UCSD-AML1 (cell line): ENCODE results near the gene PLEKHM2.

Experiments used
- DNase-seq: peaks from one replicate; lab custom pipeline; 2025; ENCODE audit not compliant: unreplicated experiment; lab: John Stamatoyannopoulos, UW

Gene PLEKHM2

GRCh38 chr1:15674386-15675159 is 9.5 kb upstream of the PLEKHM2 start:
- DNase-seq: no peak

DNA sequence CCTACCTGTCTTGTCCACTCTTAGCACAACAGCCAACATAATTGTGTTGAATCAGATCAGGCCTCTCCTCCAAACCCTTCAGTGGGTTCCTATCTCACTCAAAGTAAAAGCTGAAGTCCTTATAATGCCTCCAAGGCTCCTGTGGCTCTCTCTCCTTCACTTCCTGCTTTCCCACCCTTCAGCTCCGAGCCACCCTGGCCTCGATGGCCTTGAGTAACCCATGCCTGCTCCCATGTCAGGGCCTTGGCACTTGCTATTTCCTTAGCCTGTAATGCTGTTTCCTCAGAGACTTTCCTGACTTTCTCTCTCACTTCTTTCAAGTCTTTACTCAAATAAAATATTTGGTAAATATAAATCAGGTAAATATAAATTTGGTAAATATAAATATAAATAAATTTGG is 8.1 kb upstream of the PLEKHM2 start:
- DNase-seq: no peak

DNA sequence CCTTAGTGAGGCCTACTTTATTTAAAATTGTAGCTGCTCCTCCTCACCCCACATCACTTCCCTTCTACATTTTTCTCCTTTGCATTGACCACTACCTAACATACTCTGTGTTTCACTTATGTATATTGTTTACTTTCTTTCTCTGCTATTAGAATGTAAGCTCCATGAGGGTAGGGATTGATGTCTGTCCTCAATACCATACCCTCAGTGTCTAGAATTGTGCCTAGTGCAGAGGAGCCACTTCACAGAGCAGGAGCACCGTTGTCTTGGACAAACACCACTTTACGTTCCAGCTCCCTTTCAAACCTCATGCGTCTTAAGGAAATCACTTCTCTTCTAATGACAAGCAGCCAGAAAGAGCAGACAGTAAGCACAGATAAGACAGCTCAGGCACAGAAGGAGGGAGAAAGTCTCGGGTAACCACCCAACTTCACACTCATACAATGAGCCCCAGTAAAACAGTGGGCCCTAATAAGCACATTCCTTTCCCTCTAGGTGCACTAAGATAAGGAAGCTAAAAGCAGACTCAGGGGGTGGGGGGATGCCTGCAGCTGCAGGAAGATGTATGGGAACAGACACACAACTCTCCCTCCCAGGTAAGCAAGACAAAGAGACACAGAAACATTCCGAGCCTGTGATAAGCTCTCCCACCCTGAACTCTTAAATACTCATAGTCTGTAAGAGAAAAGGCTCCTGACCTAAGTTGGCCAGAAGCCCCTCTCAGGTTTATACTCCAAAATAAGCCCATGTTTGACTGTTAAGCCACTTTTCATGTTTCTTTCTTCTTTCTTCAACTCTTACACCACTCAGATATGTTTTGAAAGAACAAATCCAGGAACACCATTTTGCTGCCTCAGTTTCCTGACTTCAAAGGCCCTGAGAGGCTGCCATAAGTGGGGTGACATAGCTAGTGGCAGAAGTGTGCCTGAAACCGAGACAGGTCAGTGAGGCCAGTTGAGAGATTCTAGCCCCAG is 7.1 kb upstream of the PLEKHM2 start:
- no peak for DNase-seq

DNA sequence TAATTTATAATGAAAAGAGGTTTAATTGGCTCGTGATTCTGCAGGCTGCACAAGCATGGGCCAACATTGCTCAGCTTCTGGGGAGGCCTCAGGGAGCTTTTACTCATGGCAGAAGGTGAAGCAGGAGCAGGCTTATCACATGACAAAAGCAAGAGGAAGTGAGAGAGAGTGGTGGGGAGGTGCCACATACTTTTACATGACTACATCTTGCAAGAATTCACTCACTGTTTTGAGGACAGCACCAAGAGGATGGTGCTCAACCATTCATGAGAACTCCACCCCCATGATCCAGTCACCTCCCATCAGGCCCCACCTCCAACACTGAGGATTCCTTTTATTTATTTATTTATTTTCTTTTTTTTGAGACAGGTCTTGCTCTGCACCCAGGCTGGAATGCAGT is 5.5 kb upstream of the PLEKHM2 start:
- no peak for DNase-seq

- no peak for DNase-seq
These were observed 4.0 kb upstream of the PLEKHM2 start for GRCh38 chr1:15680131-15680530.

GRCh38 chr1:15680561-15681348 is 3.4 kb upstream of the PLEKHM2 start:
- DNase-seq: no peak

DNA sequence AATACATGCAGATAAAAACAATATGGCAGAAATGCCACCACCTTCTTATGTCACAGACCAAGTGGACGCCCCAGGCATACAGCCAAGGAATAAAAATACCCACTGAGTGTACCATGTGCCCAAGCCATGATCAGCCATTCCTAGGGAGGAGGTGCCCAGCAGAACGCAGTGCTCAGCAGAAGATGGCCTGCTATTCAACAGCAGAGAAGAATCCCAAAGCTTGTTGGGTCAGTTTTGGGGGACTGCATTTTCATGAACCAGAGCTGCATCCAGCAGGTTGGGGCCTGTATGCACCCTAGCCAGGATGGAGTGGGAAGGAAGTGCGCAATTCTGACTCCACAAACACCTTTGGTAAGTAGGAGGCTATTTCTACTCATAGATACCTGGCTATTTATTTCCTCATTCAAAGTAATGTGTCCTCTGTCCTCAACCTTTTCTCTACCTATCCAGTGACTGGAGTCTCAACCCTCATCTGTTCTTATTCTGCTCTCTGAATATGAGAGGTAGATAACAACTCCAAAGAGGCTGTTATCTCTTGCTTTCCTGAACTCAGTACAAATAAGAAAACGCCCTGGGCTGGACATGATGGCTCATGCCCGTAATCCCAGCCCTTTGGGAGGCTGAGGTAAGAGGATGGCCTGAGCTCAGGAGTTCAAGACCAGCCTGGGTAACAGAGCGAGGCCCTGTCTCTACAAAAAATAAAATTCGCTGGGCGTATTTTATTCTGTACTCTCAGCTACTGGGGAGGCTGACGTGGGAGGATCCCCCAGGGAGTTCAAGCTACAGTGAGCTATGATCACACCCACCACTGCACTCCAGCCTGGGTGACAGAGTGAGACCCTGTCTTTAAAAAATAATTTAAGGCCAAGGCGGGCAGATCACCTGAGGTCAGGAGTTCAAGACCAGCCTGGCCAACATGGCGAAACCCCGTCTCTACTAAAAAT is 2.5 kb upstream of the PLEKHM2 start:
- no peak for DNase-seq

DNA sequence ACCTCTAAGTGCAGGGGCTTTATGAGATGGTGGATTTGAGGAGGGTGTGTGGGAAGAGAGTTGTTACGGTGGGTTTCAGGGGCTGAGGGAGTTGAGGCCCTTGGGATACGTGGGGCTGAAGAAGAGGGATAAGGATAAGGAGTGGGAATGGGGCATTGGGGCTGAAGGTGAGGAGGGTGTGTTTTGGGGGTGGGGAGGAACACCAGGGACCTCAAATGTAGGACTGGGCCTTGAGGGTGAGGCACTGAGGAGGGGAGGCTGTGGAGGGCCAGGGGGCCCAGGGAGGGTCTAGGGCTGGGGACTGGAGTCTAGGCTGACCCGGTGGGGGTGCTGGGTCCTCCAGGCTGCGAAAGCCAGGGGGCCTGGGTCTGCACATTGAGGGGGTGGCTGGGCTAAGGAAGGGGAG is 1.2 kb upstream of the PLEKHM2 start:
- DNase-seq: no peak

- DNase-seq: no peak
These were observed 628 bp upstream of the PLEKHM2 start for GRCh38 chr1:15683345-15684039.

DNA sequence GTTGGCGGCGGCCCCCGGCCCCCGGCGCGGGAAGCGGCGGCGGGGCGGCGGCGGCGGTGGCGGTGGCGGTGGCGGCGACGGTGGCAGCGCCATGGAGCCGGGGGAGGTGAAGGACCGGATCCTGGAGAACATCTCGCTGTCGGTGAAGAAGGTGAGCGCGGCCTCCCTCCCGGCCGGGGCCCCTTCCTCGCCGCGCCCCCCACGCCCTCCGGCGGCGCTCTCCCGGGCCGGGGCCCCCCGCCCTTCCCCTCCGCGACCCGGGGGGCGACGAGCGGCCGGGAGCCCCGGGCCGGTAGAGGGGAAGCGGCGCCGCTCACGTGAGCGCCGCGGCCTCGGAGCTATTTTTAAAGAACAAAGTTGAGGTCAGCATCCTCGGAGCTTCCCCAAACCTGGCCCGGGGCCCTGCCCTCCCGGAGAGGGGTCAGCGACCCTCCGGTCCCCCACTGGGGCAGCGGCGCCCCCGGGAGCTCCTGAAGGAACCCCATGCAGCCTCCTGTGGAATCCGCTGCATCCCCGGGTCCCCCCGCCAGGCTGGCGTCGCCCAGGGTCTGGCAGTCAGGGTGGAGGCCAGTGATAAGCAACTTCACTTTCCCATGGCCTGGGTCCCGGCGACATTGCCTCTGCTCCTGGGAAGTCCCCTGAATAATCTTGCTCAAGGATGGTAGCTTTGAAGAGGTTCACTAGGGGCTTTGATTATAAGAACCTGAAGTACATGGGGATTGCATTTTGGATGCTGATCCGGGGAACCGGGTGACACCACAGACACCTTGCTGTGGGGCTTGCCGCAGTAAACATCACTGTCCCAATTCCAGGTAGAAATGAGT is 560 bp downstream of the PLEKHM2 start:
- DNase-seq: peak; percentile 44

DNA sequence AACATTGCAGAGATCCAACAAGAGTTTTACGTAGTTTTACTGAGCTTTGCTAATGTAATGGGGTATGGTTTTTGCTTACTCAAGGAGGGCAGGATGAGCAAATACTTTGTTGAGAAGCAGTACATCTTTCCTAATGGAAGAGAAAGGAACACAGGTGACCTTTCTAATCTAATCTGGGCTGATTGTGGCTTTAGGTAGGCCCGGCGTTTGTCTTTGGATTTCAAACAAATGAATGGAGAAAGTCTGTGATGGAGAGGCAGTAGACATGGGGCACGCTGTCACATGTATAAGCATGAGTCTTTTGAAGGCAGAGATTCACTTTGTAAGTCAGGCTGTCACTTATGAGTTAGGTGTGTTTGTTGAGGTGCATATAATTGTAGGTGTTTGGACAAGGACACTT is 1.7 kb downstream of the PLEKHM2 start:
- no peak for DNase-seq

GRCh38 chr1:15687446-15687845 is 3.3 kb downstream of the PLEKHM2 start:
- DNase-seq: no peak

DNA sequence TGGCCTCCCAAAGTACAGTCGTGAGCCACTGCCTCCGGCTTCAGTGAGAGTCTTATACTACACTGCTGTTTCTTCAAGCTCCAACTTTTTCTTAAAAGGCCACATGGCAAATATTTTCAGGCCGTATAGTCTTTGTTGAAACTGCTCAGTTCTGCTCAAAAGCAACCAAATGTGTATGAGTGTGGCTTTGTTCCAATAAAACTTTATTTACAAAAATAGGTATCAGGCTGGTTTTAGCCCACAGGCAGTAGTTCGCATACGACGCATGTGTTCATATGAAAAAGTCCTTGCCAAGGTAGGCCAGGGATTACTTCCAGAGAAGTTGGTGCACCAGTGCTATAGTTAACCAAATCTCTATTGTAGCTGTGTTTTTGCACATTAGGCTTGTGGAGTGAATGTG is 6.2 kb downstream of the PLEKHM2 start:
- DNase-seq: no peak

DNA sequence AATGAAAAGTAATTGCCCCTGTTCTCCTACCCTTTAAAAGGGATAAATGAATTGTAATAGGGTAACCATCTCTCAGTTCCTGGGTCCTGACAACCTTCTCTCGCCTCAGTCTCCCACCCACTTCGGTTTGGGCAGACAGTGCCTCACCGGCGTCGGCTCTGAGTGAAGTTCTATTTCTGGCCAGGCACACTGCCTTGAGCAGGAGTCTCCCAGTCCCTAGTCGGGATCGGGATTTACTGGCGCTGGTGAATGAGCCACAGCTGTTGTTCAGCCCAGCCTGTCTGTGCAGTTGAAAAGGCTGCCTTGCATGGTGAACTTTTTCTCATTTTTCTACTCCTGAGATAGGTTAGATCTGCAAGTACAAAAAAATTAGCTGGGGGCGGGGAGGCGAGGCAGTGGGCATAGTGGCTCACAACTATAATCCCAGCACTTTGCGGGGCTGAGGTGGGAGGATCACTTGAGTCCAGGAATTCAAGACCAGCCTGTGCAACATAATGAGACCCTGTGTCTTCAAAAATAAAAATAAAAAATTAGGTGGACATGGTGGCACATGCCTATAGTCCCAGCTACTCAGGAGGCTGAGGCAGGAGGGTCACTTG is 7.4 kb downstream of the PLEKHM2 start:
- DNase-seq: no peak

- DNase-seq: no peak
These were observed 8.1 kb downstream of the PLEKHM2 start for GRCh38 chr1:15692121-15692682.

- DNase-seq: no peak
These were observed 9.3 kb downstream of the PLEKHM2 start for GRCh38 chr1:15693371-15693770.

- DNase-seq: peak; percentile 45
These were observed 12.9 kb downstream of the PLEKHM2 start for GRCh38 chr1:15696956-15697521.

DNA sequence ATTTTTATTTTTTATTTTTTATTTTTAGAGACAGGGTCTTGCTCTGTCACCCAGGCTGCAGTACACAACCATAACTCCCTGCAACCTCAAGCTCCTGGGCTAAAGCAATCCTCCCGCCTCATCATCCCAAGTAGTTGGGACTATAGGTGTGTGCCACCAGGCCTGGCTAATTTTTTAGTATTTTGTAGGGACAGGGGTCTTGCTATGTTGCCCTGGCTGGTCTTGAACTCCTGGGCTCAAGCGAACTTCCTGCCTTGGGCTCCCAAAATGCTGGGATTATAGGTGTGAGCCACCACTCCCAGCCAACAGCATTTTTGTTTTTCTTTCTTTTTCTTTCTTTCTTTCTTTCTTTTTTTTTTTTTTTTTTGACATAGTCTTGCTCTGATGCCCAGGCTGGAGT is 14.1 kb downstream of the PLEKHM2 start:
- DNase-seq: no peak
